AG20443 (cell line): ENCODE measurements around the gene COL5A2.
A peak's percentile ranks its signal among the peaks of the same experiment; 100 is the strongest.

ENCODE experiments used
- DNase-seq: peaks from one replicate; pipeline ENCODE4 v3.0.0; 2012; ENCODE audit warnings: low spot score, mixed read lengths

The COL5A2 gene

DNA sequence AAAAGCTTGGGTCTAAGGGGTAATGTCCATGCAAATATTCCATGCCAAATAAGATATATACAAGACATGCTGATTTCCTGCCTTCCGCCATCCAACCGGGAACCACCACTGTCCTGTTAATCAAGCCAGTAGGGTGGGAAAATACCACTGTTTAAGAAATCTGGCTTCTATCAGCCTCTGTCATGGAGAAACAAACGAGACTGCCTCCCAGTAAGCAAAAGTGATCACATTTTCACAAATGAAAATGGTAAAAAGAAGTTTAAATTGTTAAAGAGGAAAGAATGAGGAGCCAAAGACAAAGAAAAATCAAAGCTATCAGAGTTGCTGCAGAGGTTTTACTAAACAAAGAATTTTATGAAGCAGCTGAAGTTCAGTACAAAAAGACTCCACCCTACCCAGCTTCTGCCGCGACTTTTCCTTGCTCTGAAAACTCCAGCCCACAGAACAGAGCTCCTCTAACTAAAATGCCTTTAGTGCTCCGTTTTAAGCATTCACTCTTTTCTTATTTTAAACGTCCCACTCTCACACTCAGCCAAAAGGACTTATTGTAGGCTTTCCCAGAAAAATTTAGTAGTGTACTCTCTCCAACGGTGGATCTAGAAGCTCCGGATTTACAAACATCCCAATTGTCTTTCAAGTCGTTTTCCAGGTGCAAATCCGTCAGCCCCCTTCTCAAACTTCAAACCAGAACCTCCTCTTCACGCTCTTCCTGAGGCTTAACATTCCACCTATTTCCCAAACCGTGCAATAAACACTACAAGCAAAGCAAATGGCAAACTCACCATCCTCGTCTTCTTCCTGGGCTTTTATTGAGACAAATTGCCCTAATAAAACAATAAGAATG lies 613 bp downstream of the COL5A2 start:
- peak; percentile 39 for DNase-seq

DNA sequence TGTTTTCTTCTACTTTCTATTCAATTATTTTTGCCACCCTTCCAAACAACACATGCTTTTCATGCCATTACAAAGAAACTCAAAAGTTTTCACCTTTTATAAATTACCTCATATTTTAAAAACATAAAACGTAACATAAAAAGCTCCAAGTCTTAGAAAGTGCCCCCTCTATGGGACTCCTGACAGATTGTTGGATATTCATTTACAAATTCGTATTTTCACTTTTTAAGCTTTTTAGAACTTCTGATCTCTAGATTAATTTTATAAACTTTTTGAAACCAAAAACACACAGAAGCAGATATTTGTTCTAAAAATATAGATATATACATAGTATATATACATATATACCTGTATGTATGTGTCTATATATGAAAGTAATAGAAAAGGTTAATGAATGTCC lies 1.5 kb downstream of the COL5A2 start:
- peak; percentile 15 for DNase-seq

DNA sequence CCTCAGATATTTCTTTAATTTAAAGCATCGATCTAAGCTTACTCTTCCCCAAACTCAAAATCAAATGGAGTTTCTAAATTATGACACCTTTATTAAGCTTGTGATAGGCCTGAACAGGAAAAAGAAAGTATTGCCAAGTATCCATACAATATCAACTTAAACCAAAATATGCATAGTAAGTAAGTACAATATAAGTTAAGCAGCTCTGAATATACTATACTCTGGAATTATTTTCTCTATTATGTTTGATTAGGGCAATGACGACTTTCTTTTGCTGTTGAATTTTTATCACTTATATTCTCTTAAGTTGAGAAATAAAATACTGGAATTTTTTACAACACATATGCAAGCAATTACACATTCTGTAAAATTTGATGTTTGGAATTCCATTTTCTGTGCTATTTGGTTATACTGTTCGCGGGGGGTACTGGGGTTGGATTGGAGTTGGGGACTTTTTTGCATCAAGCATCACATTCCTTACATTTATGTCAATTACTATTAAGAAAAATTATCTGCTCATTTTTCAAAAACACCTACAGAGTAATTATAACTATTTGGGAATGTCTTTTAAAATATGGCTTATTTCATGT lies 2.2 kb downstream of the COL5A2 start:
- no peak for DNase-seq

DNA sequence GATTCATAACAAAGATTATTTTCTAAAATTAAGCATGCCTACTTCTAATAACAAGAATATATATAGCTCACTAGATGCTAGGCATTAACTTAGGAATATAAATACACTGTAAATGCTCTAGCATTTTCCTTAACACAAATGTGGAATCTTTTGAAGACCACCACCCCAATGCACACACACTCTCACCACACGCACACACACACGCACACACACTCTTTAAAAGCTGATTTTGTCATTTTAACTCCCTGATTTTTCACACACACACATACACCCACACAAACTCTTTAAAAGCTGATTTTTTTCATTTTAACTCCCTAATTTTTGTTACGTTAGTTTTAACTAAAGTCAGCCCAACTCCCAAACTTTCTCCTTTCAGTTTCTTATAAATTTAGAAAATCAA lies 3.0 kb downstream of the COL5A2 start:
- no peak for DNase-seq

DNA sequence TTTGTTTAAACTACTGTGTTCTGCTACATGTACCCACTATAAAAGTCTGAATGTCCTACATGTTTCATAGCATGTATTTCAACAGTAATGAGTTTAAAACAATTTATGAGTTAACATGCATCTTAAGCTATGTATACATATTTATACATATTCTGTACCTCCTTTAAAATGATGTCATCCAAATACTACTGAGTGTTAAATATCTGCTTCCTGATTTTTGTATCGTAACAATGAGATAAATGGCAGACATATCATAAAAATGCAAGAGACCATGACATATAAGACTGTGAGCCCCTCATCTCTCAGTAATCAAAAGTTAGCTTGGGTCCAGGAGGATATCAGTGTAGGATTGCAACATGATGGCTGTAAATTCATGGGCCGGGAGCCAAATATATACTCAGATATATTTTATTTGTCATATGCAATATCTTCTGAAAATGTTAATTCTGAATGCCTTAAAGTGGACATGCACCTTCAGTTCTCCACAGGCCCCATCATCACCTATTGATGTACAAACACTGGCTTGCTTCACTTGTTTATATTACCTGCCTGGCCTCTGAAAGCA lies 3.6 kb downstream of the COL5A2 start:
- no peak for DNase-seq

DNA sequence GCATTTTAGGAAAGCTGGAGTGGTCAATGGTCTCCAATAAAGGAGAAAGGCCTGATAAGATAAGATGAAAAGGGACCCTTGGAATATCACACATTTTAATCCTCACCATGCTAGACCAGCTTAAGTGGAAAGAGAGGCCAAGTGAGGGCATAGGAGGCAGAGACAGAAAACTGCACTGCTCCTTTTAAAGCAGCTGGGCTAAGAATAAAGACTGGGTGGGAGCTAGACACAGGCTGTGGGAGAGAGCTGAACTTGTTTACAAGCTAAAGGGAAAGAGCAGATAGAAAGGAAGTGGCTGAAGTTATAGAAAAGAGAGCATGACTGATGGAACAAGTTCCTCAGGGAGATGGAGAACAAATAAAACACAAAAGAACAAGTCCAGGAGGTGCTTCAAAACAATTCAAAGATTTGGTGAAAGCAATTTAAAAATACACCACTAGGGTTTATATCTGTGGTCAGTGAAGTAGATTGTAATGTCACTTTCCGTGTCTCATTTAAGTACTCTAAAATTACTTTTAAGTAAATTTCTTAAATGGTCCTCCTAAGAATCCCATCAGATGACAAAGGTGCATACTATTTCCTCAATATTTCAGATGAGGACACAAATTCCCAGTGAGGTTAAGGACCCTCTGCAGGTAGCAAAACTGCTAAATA lies 7.5 kb downstream of the COL5A2 start:
- no peak for DNase-seq

DNA sequence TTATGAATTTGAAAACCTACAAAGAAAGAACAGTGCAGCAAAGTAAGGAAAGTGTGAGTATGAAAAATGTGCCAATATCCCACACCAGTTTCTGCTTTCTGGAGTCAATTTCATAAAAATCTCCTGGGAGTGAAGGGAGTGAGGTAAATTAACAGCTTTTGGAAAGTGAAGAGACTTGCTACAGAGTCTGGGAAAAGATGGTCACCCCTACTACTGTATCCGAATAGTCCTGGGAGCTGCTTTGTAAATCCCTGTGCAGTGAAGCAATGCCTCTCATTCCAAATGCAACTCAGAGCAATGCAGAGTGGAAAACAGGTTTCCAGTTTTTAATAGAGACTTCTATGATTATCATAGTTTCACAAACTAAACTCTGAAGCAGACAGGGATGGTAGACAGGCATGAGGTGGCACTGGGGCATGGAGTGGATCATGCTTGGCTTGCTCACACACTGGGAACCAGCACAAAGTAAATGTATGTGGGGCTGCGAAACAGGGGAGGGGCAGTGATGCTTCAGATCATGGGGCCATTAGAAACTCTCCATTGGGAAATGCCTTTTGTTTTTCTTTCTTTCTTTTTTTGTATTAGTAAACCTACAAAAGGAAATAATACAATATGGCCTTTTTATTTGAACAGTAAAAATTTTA lies 10.6 kb downstream of the COL5A2 start:
- DNase-seq: no peak

DNA sequence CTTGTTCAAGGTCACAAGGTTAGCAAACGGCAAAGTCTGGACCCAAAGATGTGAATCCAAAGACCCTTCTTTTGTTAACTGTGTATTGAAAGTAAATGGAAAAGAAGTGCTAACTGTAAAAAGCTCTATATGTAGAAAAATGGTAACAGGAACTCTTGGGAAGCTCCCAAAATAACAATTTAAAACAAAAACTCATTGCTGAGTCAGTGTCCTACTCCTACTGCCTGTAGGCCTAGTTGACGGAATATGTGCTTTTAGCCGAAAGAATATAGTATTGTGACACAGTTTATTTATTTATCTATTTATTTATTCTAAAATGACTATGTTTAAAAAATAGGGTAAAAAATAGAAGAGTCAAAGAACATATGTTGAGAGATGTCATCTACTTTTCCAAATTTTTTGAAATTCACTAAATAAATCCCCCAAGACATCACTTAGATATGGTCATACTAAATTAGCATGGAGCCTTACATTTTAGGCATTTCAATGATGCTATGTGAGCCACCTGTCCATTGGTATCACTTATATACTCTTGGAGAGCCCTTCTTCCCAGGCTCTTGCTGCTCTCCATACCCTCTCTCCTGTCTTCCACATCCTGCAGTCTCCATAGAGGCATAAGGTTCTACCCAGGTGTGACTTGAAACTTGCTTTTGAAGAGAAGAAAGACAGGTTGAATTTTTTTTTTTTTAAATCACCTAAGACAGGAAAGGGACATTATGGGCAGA lies 13.7 kb downstream of the COL5A2 start:
- DNase-seq: no peak

DNA sequence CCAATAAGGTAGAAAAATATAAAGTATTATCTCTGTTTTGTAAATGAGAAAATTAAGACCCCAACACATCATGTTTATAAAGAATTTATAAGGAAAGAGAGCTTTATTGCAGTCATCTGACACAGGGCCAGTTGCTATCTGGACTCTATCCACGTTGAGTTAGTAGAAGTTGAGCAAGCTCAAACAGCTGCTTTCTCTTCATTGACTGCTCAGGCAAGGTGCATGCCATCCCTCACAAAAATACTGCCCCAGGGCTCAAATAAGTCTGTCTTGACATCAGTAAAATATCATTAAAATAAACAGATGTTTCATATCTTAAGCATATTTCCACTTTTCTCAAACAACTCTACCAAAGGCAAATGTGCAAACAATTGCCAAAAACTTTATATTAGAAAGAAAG lies 14.8 kb downstream of the COL5A2 start:
- DNase-seq: peak; percentile 40

DNA sequence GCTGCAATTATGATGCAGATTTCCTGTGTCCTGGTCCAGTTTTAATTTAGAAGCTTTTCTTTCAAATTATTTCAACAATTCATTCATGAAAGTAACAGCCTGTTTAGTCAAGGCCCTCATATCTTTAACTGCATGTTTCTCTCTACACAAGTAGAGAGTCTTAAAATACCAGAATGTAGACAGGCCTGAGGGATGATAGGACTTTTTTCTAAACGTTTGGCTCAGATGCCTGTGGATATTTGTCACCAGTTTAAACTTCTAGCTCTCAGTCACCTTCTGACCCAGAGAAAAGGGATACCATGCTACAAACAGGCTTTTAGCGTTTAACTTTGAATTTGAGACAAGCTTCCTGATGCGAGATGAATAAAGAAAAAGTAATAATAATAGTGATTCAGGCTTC lies 15.7 kb downstream of the COL5A2 start:
- peak; percentile 38 for DNase-seq

DNA sequence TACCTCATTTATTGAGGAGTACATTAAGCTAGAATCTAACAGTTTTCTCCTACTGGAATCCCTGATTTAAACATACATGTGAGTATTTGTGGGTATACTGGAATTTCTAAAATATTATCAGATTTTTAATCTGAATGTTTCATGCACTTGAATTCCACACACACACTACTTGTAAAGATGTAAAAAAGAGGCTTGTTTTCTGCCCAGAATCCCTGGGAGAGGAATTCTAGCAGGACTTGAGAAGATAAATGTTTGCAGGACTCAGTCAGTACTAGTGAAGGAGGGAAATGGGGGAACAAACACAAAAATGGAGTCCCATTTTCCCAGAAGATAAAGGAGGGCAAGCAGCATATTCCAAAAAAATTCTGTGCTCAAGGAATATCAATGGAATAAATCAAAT lies 17.0 kb downstream of the COL5A2 start:
- no peak for DNase-seq

DNA sequence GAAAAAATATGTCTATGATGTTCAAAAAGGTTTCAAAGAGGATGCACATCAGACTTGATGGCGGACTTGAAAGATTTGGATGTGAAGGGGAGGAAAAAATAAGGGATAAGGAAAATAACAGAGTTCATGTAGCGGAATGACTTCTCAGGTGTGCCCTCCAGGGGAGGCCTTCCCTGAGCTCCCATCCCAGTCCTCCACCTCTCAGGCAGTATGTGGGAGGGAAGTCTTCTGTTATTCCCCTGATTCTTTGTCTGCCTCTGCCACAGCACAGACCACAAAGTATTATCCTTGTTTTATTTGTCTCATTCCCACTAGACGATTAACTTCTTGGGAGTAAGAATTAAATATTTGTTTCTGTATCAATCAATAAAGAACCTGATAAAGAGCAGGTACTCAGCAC lies 17.7 kb downstream of the COL5A2 start:
- DNase-seq: no peak

DNA sequence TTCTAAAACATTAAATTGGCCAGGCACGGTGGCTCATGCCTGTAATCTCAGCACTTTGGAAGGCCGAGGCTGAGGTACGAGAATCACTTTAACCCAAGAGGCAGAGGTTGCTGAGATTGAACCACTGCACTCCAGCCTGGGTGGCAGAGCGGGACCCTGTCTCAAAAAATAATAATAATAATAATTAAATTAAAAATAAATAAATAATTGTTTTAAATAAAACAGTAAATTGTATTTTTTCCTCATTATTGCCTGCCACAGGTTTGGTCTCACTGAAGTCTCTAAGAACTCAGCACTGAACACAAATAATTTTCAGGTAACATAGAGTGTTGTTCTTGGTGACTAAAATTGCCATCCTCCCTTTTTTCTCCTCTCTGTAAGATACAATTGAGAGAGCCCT lies 19.8 kb downstream of the COL5A2 start:
- DNase-seq: no peak

DNA sequence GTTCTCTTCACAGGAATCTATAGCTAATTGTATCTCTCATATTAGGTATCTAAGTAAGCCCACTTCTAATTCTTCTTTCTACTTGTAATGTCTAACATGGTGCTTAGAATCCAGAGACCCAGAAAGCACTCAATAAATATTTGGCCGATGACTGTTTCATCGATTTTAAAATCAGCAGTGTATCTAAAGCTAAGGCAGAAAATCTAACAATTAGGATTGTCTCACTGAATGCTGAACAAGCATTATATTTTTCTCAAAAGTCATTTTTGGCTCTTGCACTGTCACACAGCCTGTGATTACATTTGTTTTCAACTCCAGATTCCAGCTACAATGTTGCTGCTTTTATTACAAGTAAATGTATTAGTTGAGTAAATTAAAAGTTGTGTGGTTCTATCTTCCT lies 20.3 kb downstream of the COL5A2 start:
- no peak for DNase-seq

DNA sequence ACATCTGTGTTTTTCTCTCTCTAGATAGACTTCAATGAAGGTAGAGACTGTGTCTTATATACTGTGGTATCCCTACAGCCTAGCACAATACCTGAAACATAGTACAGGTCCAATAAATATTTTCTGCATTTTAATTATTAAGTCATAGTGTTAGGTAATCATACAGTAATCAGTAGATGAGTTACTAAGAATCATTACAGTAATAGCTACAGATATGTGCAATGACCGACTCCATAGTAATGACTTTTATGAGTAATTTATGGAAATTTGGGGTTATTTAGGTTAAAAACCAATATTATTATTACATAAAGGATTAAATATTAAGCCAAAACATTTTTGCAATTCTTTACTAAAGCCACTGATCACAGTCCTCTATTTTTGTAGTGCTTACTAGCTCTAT lies 21.6 kb downstream of the COL5A2 start:
- DNase-seq: no peak

DNA sequence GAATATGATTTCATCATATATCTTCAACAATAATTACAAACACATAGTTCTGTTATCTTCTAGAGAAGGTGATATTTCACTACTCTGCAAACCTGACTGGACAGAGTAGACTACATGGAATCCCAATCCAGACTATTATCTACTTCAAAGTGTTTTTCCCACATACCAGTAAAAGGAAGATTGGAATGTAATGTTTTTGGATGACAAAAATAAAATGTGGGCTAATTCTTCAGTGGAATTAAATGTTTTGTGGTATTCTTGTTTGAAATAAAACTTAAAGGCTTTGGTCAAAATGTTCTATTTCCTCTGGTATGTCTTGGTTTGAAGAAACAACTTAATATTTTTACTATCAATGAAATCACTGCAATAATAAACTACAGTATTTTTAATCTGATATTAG lies 22.1 kb downstream of the COL5A2 start:
- DNase-seq: no peak

DNA sequence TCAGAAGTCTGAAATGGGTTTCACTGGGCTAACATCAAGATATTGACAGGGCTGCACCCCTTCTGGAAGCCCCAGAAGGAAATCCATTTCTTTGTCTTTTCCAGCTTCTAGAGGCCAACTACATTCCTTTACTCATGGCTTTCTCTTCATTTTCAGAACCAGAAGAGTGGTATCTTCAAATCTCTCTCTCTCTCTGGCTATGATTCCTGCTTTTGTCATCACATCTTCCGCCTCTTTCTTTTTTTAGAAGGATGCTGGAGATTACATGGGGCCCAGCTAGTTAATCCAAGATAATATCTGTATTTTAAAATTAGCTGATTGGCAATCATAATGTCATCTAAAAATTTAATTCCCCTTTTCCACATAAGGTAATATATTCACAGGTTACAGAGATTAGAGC lies 23.8 kb downstream of the COL5A2 start:
- no peak for DNase-seq

DNA sequence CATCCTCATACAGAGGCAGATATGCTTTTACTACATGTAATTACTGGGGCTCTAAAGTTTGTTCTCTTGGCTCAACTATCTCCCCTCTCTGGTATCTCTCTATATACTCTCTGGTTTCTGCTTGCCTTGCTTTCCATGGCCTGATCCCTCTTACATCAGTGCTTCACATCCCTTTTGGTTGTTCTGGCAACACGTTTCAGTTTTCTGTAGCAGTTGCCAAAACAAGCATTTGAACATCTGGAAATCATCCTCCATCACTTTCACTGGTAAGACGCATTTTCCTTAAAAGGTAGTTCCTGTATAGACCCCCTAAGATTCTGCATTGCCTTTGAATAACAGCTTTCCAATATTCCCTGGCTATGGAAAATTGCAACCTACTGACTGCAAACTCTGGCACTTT lies 25.9 kb downstream of the COL5A2 start:
- peak; percentile 31 for DNase-seq

DNA sequence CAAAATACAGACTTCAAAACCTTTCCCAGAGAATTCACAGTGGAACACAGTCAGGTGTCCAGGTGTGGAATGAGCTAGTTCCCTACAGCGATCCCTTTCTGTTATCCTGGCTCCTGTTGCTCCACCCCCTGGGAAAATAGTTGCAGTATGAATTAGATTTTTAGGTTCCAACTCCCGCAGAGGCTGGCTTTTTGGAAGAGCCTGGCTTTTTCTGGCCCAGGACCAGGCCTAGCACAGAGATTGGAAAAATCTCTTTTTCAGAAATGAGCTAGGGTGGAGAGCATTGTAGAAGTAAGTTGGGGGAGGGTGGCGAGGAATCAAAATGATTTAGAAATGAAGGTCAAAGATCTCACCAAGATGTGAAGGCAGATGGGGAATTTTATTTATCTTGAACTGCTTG lies 27.1 kb downstream of the COL5A2 start:
- DNase-seq: no peak

DNA sequence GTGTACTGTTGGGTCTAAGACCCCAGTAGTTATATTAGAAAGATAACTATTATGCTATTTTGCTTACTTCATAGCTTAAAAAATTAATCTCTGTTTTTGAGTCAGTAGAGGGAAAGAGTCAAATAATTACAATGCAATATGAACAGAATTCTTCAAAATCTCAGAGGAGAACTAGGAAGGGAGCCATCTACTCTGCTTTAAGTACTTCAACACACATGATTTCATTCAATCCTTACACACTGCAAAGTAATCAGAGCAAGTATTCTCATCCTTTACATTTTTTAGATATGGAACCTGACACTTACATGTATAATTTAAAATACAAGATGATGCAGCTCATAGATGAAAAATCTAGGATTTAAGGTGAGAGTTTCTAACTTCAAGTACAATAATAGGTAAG lies 27.7 kb downstream of the COL5A2 start:
- DNase-seq: no peak

DNA sequence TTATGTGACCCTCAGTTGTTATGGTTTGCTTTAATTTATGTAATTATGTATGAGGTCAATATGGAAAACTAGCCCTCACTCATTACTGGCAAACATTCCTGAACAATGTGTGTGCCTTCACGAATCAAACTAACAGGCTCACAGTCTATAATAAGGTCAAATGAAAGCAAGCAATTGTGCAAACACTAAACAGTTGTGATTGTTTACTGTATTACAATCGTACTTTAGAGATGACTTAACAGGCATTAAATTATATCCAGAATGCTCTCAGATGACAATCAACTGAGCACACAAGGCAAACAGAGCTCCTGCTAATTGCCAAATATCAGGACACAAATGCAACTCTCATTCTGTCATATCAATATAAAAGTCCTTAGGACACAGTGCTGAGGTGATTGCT lies 29.5 kb downstream of the COL5A2 start:
- DNase-seq: peak; percentile 33

DNA sequence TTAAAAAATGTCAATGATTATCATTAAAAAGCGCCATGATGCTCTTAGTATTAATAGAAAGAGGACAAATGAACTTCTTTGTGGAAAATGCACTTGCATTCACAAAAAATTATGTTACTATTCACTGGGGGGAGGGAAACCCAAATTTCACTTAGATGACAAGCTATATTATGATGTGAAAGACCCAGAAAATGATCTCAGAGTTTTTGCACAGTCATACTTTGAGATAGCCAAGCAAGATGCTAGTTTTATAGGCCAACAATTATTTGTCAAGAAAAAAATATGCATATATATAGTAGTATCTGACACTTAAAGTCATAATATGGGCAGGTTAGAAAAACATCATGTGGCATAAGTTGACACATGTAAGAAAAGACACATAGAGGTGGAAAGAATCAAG lies 31.6 kb downstream of the COL5A2 start:
- no peak for DNase-seq
